GM21529 (cell line): ENCODE data around the gene FXN.
A peak's percentile ranks its signal among the peaks of the same experiment; 100 is the strongest.
"Not testable (repeated sequence)": the region's sequence is repeated elsewhere in the genome, so short reads cannot be mapped to it uniquely, and the experiment has no call there.

ENCODE experiments used
- ATAC-seq: cut with Tn5 transposase; IDR thresholded peaks from one replicate; pipeline ENCODE4 v1.9.1; 2021; ENCODE audit not compliant: unreplicated experiment

FXN gene

DNA sequence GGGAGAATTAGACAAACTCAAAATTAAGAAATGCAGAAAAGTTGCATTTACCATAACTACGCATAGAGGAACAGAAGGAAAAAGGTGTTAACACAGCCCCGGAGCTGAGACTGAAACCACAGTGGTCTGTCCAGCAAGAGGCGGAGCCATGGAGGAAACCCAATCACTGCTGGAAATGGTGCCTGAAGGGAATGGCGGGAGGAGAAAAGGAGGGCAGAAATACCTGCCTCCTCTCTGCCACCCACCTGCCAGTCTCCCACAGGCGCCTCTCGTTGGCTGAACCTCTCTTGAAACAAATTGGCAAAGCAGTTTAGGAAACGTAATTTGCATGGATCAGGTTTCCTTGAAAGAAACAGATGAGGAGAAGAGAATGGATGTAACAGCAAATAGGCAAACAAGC is 11.9 kb upstream of the FXN start:
- no peak for ATAC-seq

DNA sequence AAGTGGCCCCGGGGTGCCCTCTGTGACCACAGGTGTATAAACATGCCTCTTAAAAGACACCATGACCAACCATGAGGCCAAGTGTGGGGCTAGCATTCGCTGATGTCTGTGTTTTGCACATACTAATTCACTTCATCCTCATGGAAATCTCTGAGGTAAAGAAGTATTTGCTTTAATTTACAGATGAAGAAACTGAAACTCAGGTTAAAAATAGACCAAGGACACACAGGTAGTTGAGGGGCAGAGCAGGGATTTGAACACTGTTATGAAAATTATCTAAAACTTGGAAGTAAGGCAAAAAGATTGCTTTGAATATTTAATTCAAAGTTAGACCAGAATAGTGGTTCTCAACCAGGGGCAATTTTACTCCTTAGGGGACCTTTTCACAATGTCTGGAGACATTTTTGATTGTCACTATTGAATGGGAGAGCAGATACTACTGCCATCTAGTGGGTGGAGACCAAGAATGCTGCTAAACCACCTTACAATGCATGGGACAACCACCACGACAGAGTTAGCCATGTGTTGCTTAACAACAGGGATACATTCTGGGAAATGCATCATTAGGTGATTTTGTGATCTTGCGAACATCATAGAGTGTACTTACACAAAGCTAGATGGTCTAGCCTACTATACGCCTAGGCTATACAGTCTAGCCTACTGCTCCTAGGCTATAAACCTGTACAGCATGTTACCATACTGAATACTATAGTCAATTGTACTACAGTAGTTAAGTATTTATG is 8.0 kb upstream of the FXN start:
- ATAC-seq, result peak; percentile 83

- ATAC-seq, result no peak
Observed at GRCh38 chr9:69028754-69029153, 6.8 kb upstream of the FXN start.

GRCh38 chr9:69029535-69029934 is 6.0 kb upstream of the FXN start:
- ATAC-seq, result no peak

GRCh38 chr9:69030851-69031645 is 4.5 kb upstream of the FXN start:
- no peak for ATAC-seq

GRCh38 chr9:69034071-69034470 is 1.5 kb upstream of the FXN start:
- no peak for ATAC-seq

DNA sequence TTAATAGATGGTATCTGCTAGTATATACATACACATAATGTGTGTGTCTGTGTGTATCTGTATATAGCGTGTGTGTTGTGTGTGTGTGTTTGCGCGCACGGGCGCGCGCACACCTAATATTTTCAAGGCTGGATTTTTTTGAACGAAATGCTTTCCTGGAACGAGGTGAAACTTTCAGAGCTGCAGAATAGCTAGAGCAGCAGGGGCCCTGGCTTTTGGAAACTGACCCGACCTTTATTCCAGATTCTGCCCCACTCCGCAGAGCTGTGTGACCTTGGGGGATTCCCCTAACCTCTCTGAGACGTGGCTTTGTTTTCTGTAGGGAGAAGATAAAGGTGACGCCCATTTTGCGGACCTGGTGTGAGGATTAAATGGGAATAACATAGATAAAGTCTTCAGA is 757 bp downstream of the FXN start:
- ATAC-seq, result peak; percentile 33

DNA sequence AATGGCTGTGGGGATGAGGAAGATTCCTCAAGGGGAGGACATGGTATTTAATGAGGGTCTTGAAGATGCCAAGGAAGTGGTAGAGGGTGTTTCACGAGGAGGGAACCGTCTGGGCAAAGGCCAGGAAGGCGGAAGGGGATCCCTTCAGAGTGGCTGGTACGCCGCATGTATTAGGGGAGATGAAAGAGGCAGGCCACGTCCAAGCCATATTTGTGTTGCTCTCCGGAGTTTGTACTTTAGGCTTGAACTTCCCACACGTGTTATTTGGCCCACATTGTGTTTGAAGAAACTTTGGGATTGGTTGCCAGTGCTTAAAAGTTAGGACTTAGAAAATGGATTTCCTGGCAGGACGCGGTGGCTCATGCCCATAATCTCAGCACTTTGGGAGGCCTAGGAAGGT is 1.2 kb downstream of the FXN start:
- no peak for ATAC-seq

DNA sequence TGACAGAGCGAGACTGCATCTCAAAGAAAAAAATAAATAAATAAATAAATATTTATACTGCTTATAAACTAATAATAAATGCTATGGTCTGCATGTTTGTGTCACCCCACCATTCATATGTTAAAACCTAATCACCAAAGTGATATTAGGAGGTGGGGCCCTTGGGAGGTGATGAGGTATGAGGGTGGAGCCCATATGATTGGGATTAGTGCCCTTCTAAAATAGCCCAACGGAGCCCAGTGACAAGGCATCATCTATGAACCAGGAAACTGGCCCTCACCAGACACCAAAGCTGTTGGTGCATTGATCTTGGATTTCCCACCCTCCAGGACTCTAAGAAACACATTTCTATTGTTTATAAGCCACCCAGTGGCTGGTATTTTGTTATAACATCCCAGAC is 5.1 kb downstream of the FXN start:
- no peak for ATAC-seq

DNA sequence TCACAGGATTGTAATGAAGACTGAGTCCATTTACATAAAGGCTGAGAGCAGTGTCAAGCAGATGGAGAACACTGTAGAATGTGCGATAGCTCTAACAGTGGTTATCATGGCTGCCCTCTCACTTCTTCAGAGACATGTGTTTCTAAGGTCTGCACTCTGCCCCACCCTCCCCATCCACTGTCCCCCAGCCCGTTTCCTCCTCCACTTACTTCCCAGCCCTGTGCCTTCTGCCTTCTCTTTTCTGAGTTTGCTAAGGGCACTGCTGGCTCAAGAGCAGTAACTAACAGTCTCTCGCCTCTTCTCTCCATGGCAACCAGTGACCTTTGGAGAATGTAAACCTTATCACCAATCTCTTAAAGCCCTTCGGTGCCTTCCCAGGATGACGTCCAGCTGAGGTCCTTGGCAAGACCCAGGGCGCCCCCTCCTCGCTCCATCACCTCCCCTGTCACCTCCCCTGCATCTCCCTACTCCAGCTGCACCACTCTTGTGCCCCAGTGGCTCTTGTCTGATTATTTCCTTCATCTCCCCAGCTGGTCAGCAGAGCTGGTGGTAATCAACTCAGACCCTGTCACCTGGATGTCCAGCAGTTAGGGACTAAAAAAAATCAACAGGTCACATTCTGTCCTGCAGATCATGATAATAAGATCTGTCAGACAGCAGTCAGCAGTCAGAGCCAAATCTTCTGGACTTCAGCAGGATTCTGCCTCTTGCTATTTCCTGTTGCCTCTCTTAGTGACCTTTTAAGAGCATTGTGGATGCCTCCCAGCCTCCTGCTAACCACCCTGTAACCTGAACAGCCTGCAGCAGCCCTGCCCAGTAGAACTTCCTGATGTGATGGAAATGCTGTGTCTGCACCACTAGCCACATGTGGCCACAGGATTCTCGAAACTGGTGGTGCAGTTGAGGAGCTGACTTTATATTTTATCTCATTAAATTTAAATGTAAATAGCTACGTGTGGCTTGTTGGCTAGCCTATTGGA is 9.0 kb downstream of the FXN start:
- ATAC-seq, result no peak

DNA sequence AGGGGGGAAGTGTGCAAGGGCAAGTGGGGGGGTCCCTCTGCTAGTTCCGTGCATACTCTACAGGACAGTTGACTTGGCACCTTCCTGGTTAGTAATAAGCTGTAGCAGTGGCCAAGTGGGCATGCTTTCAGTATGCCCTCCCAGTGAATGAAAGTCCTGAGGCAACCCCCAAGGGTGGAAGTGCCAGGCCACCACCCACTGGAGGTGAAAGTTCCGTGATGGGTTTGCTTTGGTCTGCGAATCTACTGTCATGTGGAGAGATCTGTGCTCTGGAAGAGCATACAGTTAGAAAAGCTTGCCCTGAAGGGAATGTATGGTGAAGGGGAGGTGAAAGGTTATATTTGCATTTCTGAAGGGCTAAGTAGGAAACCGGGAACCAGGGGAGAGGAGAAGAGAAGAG is 10.3 kb downstream of the FXN start:
- ATAC-seq, result no peak

DNA sequence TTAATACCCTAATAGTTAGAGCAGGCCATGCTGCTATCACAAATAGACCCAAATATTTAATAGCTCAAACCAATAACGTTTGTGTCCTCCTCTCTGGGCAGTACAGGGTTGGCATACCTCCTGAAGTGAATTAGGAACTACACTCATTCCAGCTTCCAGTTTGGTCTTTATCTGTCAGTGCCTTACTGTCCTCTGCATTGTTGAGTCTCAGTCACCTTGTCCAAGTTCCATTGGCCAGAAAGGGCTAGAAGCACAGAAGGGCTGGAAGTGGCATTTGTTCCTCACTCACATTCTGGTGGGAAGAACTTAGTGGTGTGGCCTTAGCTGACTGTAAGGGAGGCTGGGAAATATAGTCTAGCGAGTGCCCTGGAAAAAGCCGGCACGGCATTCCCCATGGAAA is 11.2 kb downstream of the FXN start:
- ATAC-seq, result no peak

- no peak for ATAC-seq
Observed at GRCh38 chr9:69047371-69047770, 11.8 kb downstream of the FXN start.

GRCh38 chr9:69049094-69049493 is 13.5 kb downstream of the FXN start:
- no peak for ATAC-seq

DNA sequence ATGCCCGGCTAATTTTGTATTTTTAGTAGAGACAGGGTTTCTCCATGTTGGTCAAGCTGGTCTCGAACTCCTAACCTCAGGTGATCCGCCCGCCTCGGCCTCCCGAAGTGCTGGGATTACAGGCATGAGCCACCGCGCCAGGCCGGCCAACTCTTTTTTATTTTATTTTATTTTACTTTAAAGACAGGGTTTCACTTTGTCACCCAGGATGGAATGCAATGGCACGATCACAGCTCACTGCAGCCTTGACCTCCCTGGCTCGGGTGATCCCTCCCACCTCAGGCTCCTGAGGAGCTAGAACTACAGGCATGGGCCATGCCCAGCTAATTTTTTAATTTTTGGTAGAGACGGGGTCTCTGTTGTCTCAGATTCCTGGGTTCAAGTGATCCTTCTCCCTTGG is 15.4 kb downstream of the FXN start:
- ATAC-seq, result not testable (repeated sequence)

- ATAC-seq, result no peak
Observed at GRCh38 chr9:69054989-69055388, 19.4 kb downstream of the FXN start.

GRCh38 chr9:69056191-69056815 is 20.8 kb downstream of the FXN start:
- no peak for ATAC-seq

DNA sequence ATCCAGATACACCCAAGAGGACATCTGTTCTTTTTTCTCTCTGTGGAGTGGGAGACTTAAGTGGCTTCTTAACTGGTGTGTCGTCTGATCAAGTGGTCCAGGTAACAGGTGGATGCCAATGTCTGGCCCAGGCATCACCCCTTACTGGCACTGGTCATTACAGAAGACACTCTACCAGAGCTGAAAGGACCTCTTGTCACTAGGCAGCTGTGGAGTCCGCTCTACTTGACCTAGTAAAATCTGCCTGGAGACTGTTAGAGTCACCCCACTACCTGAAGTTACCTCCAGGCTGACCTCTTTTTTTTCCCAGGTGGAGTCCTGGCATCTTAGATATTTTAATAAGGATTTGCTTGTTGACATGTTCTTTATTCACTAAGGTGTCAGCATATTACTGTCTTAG is 22.5 kb downstream of the FXN start:
- ATAC-seq, result no peak

DNA sequence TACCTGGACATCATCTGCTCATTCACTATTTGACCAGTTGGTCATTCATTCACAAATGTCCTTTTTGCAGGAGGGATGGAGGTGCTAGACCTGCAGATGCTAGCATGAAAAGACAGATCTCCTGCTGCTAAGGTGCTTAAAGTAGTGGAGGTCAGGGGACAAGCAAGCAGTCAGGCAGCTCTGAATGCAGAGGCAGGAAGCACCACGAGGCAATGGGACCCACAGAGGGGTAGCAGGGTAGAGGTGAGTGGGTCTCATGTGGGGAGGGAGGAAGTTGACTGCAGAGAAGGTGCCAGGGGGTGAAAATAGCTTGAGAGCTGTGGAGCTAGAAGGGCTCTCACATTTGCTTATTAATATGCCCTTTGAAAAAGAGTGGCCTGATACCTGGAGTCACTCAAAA is 25.2 kb downstream of the FXN start:
- ATAC-seq, result no peak

DNA sequence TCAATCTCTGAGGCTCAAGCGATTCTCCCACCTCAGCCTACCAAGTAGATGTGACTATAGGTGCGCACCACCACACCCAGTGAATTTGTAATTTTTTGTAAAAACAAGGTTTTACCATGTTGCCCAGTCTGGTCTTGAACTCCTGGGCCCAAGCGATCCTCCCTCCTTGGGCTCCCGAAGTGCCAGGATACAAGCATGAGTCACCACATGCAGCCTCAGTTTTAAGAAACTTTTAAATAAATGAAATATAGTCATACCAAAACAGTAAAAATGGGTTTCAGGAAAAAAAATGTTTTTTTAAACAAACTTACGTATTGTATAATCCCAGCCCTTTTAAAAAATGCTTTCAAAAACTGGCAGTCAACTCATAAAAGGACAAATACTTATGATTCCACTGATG is 26.6 kb downstream of the FXN start:
- no peak for ATAC-seq

GRCh38 chr9:69063839-69064238 is 28.3 kb downstream of the FXN start:
- no peak for ATAC-seq
